Bronchial epithelial cell (primary cell): ENCODE measurements around the gene LRP1B. TPM values are rescaled to one million over a fixed set of nuclear protein-coding genes. Genes with fewer than 3 reads are reported as not detected.

ENCODE experiments used
- DNase-seq: peaks from one replicate; pipeline ENCODE4 v3.0.0-alpha.2; 2010; ENCODE audit warnings: low read depth
- FAIRE-seq: peaks from 2 replicates; lab custom pipeline; 2011; peaks lifted over from hg19 to GRCh38; lab: Jason Lieb, UNC
- H3K27me3 ChIP-seq: 2 replicates; pipeline ENCODE4 v1.5.1; 2011; ENCODE audit warnings: low read length; ENCODE audit not compliant: control insufficient read depth, insufficient read depth
- H3K36me3 ChIP-seq: 2 replicates; pipeline ENCODE4 v1.5.1; 2011; ENCODE audit warnings: low read length; ENCODE audit not compliant: control insufficient read depth, insufficient read depth
- H3K4me3 ChIP-seq: 2 replicates; pipeline ENCODE4 v1.5.1; 2011; ENCODE audit warnings: mild to moderate bottlenecking, low read depth, low read length, control low read depth
- total RNA-seq: library from RNA; depleted of rRNA; stranded (reverse); fragments of >200 nt; gene quantifications from 2 replicates; pipeline ENCODE4 v1.2.1, GENCODE V29; 2014
- TF ChIP-seq, protein P1 (sequence below): IDR thresholded peaks from 2 replicates; pipeline ENCODE4 v1.5.1; 2011; ENCODE audit warnings: mild to moderate bottlenecking, moderate library complexity, low read length, control low read depth, inconsistent platforms; ENCODE audit not compliant: insufficient read depth, severe bottlenecking

The LRP1B gene
- total RNA-seq, 1 donor from 2014 or later = under 0.01 TPM

GRCh38 chr2:141737492-141738255 lies 393.1 kb downstream of the LRP1B start:
- DNase-seq (no peak), FAIRE-seq (no peak)
- TF ChIP-seq, protein P1, sequence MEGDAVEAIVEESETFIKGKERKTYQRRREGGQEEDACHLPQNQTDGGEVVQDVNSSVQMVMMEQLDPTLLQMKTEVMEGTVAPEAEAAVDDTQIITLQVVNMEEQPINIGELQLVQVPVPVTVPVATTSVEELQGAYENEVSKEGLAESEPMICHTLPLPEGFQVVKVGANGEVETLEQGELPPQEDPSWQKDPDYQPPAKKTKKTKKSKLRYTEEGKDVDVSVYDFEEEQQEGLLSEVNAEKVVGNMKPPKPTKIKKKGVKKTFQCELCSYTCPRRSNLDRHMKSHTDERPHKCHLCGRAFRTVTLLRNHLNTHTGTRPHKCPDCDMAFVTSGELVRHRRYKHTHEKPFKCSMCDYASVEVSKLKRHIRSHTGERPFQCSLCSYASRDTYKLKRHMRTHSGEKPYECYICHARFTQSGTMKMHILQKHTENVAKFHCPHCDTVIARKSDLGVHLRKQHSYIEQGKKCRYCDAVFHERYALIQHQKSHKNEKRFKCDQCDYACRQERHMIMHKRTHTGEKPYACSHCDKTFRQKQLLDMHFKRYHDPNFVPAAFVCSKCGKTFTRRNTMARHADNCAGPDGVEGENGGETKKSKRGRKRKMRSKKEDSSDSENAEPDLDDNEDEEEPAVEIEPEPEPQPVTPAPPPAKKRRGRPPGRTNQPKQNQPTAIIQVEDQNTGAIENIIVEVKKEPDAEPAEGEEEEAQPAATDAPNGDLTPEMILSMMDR = no peak
- no peaks in the 10 kb centered on the region for H3K36me3 ChIP-seq
- H3K4me3 ChIP-seq = no peak overlapping the region
- no peaks in the 10 kb centered on the region for H3K27me3 ChIP-seq

GRCh38 chr2:141736466-141736865 lies 394.4 kb downstream of the LRP1B start:
- no peak for FAIRE-seq
- TF ChIP-seq, protein P1 = no peak
- no peak for DNase-seq

GRCh38 chr2:141728886-141729285 lies 401.9 kb downstream of the LRP1B start:
- FAIRE-seq (peak; percentile 97), DNase-seq (no peak)
- no peak overlapping the region for H3K4me3 ChIP-seq
- H3K27me3 ChIP-seq = no peaks in the 10 kb centered on the region
- H3K36me3 ChIP-seq = no peaks in the 10 kb centered on the region
- TF ChIP-seq, protein P1 = no peak

More at GRCh38 chr2:141736466-141736865, 394.4 kb downstream of the LRP1B start:
- no peak overlapping the region for H3K4me3 ChIP-seq
- no peaks in the 10 kb centered on the region for H3K36me3 ChIP-seq
- H3K27me3 ChIP-seq = no peaks in the 10 kb centered on the region

GRCh38 chr2:141728142-141728541 lies 402.7 kb downstream of the LRP1B start:
- FAIRE-seq (no peak), DNase-seq (no peak)
- H3K27me3 ChIP-seq = no peaks in the 10 kb centered on the region
- no peak overlapping the region for H3K4me3 ChIP-seq
- TF ChIP-seq, protein P1 = no peak
- no peaks in the 10 kb centered on the region for H3K36me3 ChIP-seq

DNA sequence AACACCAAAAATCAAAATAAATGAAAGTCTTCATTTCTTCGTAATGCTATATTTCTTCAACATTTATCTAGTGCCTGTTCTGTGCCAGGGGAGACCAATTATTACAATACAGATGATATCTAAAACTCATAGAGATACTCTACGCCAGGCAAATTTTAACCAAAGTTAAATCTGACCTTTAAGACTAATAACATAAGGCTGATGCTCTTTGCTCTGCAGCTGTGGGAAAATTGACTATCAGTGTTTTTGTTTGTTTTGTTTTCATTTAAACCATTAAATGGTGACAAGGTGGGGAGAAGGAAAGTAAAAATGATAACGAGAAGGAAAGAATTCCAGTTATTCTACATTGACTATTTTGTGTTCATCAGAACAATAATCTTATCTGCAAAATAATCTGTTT lies 406.4 kb downstream of the LRP1B start:
- no peak for DNase-seq
- no peak for FAIRE-seq
- no peak overlapping the region for H3K4me3 ChIP-seq
- no peaks in the 10 kb centered on the region for H3K27me3 ChIP-seq
- no peaks in the 10 kb centered on the region for H3K36me3 ChIP-seq
- TF ChIP-seq, protein P1 = no peak

DNA sequence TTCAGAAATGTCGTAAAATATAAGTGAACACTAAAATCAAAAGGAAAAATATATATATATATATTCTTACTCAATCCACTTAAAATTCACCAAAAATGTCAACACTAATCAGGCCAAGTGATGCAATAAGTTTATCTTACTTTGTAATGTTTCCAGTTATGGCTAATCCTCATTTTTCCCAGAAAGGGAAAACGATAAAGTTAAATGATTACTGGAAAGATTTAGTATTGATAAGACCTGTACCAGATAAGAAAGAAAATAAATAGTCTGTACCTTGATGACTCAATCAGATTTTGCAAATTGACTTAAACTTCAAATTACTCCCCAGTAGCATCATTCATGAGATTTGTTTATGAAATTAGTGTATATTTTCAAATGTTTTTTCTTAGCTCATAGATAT lies 407.0 kb downstream of the LRP1B start:
- H3K27me3 ChIP-seq = no peaks in the 10 kb centered on the region
- DNase-seq (no peak), FAIRE-seq (no peak)
- no peaks in the 10 kb centered on the region for H3K36me3 ChIP-seq
- H3K4me3 ChIP-seq = no peak overlapping the region
- TF ChIP-seq, protein P1 = no peak
